Superior temporal gyrus (tissue), 1 donor: ENCODE data around the gene COX10.
"Not testable (repeated sequence)": the region's sequence is repeated elsewhere in the genome, so short reads cannot be mapped to it uniquely, and the experiment has no call there.

Source experiments
- DNase-seq: peaks from one replicate; pipeline ENCODE4 v3.0.0-alpha.2; 2016; ENCODE audit errors: extremely low spot score

COX10 gene

DNA sequence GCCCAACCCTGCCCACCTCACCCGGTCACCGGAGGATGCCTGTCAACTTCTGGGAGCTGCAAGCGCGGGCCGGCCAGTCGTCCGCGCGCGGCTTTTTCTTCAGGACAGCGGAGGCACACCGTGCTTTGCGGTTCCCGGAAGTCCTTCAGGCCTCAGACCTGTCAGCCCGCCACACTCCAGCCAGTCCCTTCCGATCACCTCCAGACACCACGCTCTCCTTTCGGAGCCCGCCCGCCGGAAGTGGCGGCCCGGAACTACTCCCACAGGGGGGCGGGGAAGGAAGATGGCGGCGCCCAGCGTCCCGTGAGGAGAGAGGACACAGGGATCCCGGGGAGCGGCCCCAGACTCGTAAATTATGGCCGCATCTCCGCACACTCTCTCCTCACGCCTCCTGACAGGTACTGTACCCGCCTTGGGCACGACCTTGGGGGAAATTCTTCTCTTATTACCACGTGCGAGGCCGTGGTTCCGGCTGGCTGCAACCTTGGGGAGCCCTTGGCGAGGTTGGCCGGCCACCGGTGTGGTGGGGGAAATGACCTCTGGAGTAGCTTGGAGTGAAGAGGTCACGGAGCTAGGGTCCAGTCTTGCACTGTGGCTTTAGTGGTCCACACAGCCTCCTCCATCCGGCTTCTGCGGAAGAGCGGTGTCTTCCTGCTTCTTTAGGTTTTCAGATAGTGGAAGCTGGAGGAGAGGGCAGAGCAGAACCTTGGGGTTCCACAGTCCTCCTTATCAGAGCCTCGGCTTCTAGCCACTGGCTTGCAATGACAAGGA, at the start of gene COX10:
TSS of gene COX10 (plus strand) at position 254 of the 771 bp plus-strand sequence. CDS start at position 356, 102 bp downstream.
- DNase-seq: peak; percentile 89

DNA sequence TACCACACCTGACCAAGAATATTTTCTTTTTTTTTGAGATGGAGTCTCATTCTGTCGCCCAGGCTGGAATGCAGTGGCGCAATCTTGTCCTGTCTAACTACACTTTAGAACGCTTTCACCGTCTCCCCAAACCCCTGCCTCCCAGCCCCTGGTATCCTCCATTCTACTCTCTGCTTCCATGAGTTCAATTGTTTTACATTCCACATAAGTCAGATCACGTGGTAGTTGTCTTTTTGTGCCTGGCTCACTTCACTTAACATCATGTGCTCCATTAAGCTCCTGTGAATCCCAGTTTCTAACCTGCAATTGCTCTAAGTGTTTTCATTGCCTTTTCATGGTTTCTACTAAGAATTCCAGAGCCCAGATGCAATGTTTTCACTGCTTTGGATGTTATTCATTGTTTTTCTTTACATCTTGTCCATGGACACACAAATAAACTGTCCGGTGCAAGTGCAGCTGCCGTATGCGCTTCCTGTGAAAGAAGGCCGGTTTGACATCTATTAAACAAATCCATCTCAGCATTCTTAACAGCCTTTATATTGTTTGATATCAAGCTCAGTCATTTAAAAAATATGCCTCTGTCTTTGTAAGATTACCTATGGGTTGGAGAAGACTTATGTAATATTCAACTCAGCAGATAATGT, 47.5 kb upstream of the COX10 start:
- not testable (repeated sequence) for DNase-seq

DNA sequence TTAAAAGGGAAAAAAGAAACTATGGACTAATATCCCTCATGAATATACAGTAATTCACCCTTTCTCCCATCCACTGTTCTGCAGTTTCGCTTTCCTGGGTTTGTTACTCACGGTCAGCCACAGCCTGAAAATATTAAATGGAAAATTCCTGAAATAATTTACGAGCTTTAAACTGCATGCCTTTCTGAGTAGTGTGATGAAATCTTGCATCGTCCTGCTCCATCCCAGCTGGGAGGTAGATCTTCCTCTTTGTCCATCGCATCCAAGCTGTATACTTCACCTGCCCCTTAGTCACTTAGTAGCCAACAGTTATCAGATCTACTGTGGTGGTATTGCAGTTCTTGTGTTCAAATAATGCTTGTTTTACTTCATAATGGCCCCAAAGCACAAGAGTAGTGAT, 39.5 kb upstream of the COX10 start:
- DNase-seq: not testable (repeated sequence)

DNA sequence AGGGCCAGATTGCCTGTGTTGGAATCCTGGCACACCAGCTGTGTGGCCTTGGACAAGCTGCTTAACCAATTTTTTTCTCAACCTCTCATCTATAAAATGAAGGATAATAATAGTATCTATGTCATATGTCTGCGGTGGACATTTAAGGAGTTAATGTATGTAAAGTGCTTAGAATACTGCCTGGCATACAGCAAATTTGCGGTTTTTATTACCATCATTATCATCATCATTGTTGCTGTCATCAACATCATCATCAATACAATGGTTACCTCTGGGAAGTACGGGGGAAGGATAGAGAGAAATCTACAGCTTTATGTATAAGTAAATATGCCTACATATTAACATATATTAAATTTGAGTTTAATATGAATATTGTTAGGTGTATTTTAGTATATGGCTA, 37.1 kb upstream of the COX10 start:
- no peak for DNase-seq

DNA sequence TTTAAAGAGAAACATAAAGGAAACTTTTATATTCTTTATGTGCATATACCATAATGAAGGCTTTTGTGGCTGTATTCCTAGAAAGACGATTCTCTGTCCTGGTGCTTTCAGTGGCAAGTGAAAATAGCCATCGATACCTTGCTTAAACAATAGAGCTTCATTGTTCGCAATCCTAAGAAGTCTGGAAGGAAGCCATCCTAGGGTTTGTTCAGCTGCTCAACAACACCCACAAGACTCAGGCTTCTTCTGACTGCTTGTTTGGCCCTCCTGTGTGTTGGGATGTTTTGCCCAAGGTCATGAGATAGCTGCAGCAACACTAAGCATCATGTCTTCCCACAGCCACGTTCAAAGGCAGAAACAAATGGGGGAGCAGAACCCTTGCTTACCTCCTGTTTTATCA, 36.1 kb upstream of the COX10 start:
- no peak for DNase-seq

DNA sequence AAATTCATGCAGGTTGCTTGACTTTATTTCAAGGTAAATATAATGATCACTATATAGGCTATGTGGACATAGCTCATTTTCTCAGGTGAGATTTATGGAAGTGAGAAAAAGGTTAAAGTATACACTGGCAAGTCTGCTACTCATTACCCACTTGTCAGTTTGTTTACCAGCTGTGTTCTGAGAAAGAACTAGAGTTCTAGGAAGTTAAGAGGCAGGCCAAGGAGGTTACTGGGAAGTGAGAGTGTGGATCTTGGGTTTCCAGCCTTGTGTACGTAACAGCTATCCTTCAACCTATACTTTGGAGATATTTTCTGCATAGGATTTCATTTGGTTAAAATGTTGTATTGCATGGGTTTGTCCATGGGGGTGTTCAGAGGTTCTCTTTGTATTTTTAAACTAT, 31.9 kb upstream of the COX10 start:
- no peak for DNase-seq

DNA sequence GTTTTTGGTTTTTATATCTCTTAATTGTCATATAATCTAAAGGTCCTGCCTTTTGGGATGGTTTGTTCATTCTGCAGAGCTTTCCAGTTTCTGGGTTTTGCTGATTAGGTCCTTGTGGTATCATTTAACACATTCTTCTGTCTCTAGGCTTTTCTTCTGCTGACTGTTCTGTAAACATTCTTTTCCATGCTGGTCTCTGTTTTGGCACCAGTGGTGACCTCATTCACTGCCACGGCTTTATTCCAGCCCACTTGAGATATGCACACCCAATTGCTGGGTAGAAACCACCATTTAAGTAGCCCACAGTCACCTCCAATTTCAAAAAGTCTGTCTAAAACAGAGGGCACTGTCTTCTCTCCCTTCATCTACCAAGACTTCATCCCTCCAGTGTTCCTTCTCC, 31.1 kb upstream of the COX10 start:
- DNase-seq: no peak

DNA sequence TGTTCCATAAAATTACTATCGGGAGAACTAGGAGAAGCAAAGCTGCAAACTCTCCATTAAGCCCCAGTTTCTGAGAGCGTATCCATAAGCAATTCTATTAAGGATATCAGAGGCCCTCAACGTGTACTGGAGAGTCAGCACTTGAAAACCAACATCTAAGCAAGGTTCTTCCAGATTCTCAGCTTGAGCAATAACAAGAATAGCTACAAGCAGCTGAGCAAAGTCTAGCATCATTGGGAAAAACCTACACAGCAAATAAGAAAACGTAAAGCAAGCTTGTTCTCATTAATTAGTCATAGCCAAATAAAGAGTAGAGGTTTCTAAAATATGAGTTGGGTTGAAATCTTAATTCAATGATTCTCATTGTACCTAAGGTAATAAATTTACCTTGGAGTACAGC, 26.9 kb upstream of the COX10 start:
- no peak for DNase-seq

DNA sequence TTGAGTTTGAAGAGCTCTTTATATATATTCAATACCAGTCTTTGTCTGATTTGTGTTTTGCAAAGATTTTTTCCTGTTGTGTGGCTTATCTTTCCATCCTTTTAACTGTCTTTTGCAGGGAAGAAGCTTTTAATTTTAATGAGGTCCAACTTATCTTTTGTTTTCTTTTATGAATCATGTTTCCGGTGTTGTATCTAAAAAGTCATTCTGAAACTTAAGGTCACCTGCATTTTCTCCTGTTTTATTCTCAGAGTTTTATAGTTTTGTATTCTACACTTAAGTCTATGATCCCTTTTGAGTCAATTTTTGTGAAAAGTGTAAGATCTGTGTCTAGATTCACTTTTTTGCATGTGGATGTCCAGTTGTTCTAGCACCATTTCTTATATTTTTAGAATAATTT, 24.6 kb upstream of the COX10 start:
- no peak for DNase-seq

DNA sequence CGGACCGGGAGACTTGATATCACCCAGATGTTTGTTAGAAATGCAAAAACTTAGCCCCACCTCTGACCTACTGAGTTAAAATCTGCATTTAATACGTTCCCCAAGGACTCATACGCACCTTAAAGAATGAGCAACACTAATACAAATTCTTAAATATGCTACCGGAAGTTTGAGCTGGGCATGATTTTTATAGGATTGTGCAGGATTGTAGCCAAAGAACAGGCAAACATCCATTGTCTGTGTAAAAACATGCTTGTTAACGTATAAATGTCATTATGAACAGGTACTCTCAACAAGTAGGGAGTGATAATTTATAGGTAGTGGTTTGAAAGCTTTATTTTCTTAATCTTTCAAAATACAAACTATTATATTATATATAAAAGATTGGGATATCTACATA, 22.3 kb upstream of the COX10 start:
- DNase-seq: no peak

DNA sequence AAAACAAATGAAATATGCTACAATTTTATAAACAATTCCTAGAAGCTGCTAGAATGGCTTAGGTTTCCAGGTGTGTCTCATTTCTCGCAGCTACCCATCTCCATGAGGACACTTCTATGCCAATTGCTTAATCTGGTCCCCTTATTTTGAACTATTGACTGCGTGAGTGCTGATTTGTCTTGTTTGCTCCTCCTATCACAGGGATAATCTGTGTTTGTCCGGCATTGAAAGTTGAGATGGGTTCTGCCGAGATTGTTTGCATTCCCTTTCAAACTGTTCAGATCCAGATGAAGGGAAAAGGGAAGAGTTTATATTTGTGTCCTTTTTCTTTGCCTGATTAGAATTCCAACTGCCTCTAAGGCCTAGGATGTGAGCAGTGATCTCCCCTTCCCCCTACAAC, 21.7 kb upstream of the COX10 start:
- DNase-seq: no peak

DNA sequence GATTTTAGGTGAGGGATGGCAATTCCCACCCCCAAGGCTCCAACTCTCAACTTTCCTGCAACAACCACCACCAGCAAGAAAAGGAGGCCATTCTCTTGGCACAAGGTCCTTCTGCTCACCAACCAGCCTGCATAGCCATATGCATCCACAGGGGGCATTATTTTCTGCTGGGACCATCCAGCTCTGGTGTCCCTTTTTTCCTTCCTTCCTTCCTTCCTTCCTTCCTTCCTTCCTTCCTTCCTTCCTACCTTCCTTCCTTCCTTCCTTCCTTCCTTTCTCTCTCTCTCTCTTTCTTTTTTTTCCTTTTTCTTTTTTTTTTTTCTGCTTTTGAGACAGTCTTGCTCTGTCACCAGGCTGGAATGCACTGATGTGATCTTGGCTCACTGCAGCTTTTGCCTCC, 21.1 kb upstream of the COX10 start:
- no peak for DNase-seq

DNA sequence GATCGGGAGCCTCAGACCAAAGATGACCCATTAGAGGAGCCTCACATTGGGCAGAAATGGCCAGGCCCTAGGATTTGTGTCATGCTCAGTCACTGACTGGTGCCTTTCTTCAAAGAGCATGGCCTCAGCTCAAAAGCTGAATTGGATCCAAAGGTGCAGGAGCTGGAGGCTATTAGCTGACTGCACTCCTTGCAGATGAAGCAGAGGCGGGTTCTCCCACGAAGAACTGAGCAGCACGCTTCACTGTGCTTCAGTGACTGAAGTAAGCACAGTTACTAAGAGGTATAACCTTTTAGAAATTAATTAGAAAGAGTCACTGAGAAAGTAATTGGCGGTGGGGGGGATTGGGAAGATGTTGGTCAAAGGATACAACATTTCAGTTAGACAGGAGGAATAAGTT, 18.7 kb upstream of the COX10 start:
- DNase-seq: no peak

DNA sequence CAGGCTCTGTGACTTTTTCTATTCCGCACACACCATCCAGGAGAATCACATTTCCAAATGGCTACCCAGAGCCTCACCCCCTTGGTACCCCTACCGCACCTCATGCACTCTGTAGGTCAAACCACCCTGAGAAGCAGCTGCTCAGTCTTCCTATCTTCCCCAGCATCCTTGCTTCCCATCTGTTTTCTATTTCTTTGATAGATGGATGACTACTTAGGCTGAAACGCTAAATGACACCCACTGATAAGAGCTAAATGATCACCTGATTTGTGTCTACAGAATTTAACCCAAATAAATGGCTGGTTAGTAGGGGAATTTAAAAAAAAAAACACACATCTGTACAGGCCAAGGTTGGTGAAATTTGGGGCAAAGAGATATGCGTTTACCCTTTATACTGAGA, 17.6 kb upstream of the COX10 start:
- no peak for DNase-seq

DNA sequence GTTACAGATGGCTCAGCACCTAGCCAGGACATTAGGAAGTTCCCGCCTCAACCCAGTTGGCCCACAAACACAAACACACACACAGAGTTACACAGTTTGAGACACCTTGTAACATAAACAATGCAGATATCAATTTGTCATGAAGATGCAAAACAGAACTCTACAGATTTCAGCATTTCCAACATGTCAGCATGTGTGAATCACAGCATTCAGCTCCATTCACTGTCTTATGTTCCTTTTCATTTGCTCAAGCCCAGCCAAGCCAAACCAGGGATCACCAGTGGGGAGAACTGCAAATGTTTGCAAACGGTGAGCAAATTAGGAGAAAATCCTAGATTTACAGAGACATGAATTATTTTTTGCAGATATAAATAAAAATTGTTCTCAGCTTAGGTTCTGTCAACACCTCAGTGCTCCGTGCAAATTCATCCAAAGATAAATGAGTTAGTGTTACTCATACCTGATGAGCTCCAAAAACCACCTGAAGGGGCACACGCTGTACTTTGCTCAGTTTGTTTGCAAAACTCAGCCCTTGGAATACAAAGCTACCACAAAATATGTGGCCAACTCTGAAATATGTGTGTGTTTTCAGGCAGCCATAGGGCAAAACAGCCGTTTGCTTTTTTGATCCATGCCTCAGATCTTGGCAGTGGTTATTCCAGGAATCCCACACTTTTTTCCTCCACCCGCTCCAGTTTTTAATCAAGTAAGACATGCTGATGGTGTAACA, 16.3 kb upstream of the COX10 start:
- DNase-seq: no peak

DNA sequence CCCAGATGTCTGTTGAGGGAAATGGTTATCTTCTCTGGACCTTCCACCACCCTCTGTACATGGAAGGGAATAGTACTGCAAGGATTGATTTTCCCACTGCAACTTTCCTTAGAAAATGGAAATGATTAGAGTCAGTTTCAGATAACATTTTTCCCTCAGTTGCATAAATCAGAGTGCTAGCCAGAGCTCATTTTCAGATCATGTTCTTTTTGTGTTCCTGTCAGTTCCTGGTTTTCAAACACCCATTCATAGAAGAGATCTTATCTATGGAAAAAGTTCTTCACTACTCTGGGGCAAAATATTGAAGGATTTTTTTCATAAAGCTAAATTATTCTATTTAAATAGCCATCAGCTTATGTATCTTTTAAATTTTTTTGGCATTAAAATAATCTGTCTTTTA, 11.7 kb upstream of the COX10 start:
- no peak for DNase-seq

DNA sequence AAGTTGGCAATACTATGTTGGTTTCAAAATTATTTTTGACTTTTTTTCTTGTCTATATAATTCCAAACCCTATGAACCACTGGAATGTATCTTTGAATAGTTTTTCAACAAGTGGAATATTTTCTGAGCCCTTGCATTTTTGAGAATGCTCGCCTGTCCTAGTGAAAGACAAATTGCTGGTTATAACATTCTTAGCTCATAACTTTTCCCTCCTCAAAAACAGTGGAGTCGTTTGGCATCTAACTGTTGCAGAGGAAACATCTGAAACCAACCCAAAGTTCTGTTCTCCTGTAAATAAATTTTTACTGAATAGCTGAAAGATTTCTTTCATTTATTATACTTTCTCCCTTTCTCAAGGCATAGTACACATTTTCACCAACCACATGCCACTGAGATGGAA, 11.3 kb upstream of the COX10 start:
- DNase-seq: no peak

DNA sequence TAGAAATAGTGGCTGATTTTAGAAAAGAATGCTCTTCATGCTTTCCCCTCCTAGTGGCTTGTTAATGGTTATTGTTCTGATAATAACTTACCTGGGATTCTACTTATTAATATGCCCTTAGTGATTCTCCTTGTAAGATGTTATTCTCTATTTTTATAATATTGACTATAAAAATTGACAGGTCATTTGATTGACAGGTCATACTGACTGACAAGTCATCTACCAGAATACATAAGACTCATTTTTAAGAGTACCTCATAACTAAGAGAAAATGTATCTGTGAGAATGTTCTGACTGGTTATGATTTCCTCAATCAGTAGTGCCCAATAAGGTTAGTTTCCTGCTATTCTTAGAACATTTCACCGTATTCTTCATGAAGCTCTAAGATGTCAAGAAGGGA, 8.6 kb upstream of the COX10 start:
- DNase-seq: no peak

DNA sequence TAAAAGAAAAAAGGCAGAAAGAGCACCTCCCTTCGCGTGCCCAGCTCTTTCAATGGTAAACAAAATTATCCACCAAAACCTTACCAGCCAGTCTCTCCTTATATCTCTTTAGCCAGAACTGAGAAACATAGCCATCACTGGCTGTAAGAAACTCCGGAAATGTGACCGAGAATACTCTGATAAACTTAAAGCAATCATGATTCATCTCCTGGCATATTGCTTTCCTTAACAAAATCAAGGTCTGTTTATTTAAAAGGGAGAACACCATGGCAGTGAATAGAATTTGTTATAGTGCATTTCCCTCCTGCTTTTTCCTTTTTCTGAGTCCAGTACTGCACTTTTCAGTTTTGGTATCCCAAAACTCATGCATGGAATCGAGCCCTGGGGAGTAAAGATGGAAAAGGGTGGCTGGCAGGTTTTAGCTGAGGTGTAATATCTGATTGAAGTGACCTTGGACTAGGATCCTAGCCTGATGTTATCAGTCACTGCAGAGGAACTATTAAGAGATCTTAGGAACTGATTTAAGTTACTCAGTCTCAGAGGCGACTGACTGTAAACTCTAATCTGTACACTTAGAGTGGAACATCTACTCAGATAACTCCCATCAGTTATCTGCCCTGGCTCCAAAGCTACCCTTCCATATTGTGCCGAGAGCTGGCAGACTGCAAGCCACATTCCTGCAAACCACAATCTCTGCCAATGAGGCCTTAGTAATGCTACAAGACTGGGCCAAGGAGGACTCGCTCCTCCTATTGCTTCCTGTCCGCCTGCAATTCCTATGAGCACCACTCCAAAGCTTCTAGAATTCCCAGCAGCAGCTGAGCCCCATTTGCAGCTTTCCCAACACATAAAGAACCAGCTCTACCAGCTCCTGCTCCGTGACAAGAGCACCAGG, 7.4 kb upstream of the COX10 start:
- DNase-seq: no peak

DNA sequence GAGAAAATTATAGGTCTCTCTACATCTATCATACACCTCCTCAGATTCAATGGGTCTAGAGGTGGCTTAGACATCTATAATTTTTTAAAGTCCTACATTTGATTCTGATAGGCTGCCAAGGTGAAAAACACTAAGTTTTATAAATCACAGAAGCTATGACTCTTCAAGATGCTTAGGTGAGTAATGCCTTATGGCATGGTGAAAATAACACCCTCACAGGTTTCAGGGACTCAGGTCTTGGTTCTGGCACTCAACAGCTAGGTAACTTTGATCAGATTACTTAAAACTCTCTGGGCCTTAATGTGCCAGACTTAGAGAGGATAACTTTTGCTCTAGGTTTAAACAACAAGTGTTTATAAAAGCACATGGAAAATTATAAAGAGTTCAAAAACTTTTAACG, 2.0 kb upstream of the COX10 start:
- DNase-seq: no peak

DNA sequence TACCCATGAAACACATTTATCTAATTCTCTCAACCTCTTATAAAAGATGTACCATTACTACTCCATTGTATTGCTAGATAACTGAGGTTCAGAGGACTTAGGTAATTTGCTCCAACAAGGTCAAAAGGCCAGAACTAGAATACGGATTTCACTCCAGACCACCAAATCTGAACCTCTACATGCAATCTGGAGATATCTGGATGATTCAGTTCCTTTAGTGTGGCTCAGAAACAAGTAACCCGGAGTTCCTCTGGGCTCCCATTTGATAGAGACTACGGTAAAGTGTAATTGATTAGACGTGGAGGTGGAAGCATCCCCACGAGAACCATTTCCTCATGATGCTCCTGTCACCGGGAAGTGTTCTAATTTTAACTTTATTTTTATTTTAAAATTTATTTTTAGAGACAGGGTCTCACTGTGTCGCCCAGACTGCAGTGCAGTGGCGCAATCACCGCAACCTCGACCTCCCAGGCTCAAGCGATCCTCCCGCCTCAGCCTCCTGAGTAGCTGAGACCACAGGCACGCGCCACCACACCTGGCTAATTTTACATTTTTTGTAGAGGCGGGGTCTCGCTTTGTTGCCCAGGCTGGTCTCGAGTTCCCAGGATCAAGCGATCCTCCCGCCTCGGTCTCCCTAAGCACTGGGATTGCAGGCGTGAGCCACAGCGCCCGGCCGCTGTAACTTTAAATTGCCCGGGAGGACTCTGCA, 608 bp upstream of the COX10 start:
- DNase-seq: no peak
